Effector memory CD8-positive, alpha-beta T cell (primary cell): ENCODE measurements around the gene CLDN9.
A peak's percentile ranks its signal among the peaks of the same experiment; 100 is the strongest.

Experiments
- ATAC-seq: fragments of 150-1000 bp; cut with Tn5 transposase; replicated peaks from 2 replicates; pipeline ENCODE4 v1.10.0; 2021; ENCODE audit warnings: mild to moderate bottlenecking, moderate library complexity
- DNase-seq, 3 experiments: peaks; one replicate each; pipeline ENCODE4 v3.0.0; 2021
- H3K27ac Mint-ChIP-seq, 2 donors: one replicate each; pipeline ENCODE4 v1.8.0; 2022; ENCODE audit warnings: mild to moderate bottlenecking in 2 of 2, mixed read lengths in 2 of 2, moderate library complexity in 2 of 2
- H3K27me3 Mint-ChIP-seq, 2 donors: one replicate each; pipeline ENCODE4 v1.8.0; 2022; ENCODE audit warnings: mixed read lengths in 2 of 2
- H3K36me3 Mint-ChIP-seq: one replicate; pipeline ENCODE4 v1.8.0; 2022; ENCODE audit warnings: mild to moderate bottlenecking, moderate library complexity, mixed read lengths; ENCODE audit not compliant: insufficient read depth
- H3K4me1 Mint-ChIP-seq, 2 donors: one replicate each; pipeline ENCODE4 v1.8.0; 2022; ENCODE audit warnings: low read depth in 2 of 2, mixed read lengths in 2 of 2
- H3K4me3 Mint-ChIP-seq, 2 donors: one replicate each; pipeline ENCODE4 v1.8.0; 2022; ENCODE audit warnings: mild to moderate bottlenecking in 2 of 2, mixed read lengths in 2 of 2, moderate library complexity in 2 of 2
- H3K9me3 Mint-ChIP-seq, 2 donors: one replicate each; pipeline ENCODE4 v1.8.0; 2022; ENCODE audit warnings: mixed read lengths in 2 of 2

The CLDN9 gene

GRCh38 chr16:3020604-3021448 is 8.1 kb downstream of the CLDN9 start:
- DNase-seq (peak; percentile 39 to 60 (median 55)), ATAC-seq (peak; percentile 31)
- peak overlapping the region; percentile 85 to 93 for H3K27ac Mint-ChIP-seq
- H3K4me1 Mint-ChIP-seq: peaks cover 41 to 45% of the 10 kb centered on the region in 2 donors
- peak overlapping the region; percentile 81 to 85 for H3K4me3 Mint-ChIP-seq
- no peaks in the 10 kb centered on the region for H3K9me3 Mint-ChIP-seq
- peaks cover 23% of the 10 kb centered on the region for H3K36me3 Mint-ChIP-seq
- no peaks in the 10 kb centered on the region for H3K27me3 Mint-ChIP-seq

GRCh38 chr16:3021449-3022207 is 8.9 kb downstream of the CLDN9 start:
- Mint-ChIP-seq H3K27ac (peak overlapping the region; percentile 42 to 93), H3K36me3 (peaks cover 26% of the 10 kb centered on the region), H3K4me1 (peaks cover 41 to 45% of the 10 kb centered on the region in 2 donors), H3K9me3 (no peaks in the 10 kb centered on the region), H3K27me3 (no peaks in the 10 kb centered on the region), H3K4me3 (peak overlapping the region; percentile 81 to 85)
- ATAC-seq: peak; percentile 15
- DNase-seq: peak; percentile 56 to 60 (median 57)

- H3K4me3 Mint-ChIP-seq: peak overlapping the region; percentile 81 to 85
- peaks cover 26% of the 10 kb centered on the region for H3K36me3 Mint-ChIP-seq
- peak overlapping the region in 1 of 2 donors; percentile 93 for H3K27ac Mint-ChIP-seq
- H3K27me3 Mint-ChIP-seq: no peaks in the 10 kb centered on the region
- peak; percentile 23 for ATAC-seq
- peaks cover 41 to 45% of the 10 kb centered on the region in 2 donors for H3K4me1 Mint-ChIP-seq
- no peaks in the 10 kb centered on the region for H3K9me3 Mint-ChIP-seq
- DNase-seq: peak; percentile 62 to 66 (median 65)
Measured at GRCh38 chr16:3022208-3022683, 9.5 kb downstream of the CLDN9 start.

- peaks cover 41 to 45% of the 10 kb centered on the region in 2 donors for H3K4me1 Mint-ChIP-seq
Measured at GRCh38 chr16:3022684-3023414, 10.1 kb downstream of the CLDN9 start.

GRCh38 chr16:3023415-3023668 is 10.6 kb downstream of the CLDN9 start:
- H3K4me1 Mint-ChIP-seq: peaks cover 44 to 45% of the 10 kb centered on the region in 2 donors
- peaks cover 0 to 2% of the 10 kb centered on the region in 2 donors for H3K27me3 Mint-ChIP-seq
- H3K36me3 Mint-ChIP-seq: peaks cover 26% of the 10 kb centered on the region
- ATAC-seq (no peak), DNase-seq (peak in 1 of 3 experiments; percentile 37)
- no peaks in the 10 kb centered on the region for H3K9me3 Mint-ChIP-seq
- H3K4me3 Mint-ChIP-seq: peak overlapping the region; percentile 81 to 85
- H3K27ac Mint-ChIP-seq: peak overlapping the region in 1 of 2 donors; percentile 93

More at GRCh38 chr16:3022684-3023414, 10.1 kb downstream of the CLDN9 start:
- Mint-ChIP-seq H3K27ac (peak overlapping the region in 1 of 2 donors; percentile 93), H3K27me3 (no peaks in the 10 kb centered on the region), H3K4me3 (peak overlapping the region; percentile 81 to 85), H3K9me3 (no peaks in the 10 kb centered on the region), H3K36me3 (peaks cover 26% of the 10 kb centered on the region)
- ATAC-seq (no peak), DNase-seq (no peak)

GRCh38 chr16:3023669-3024478 is 11.2 kb downstream of the CLDN9 start, which contains the start of the genes HCFC1R1 and THOC6:
TSS of gene HCFC1R1 (minus strand) at chr16:3023942. CDS start at chr16:3023941, 1 bp downstream.
TSS of gene THOC6 (plus strand) at chr16:3024035. CDS start at chr16:3024327, 292 bp downstream.
- H3K4me1 Mint-ChIP-seq: peaks cover 48 to 49% of the 10 kb centered on the region in 2 donors
- H3K27ac Mint-ChIP-seq: peak within 1 kb of the TSS; percentile 31 to 93
- DNase-seq: peak; percentile 92 to 95 (median 94)
- H3K9me3 Mint-ChIP-seq: no peaks in the 10 kb centered on the region
- peaks cover 2 to 7% of the 10 kb centered on the region in 2 donors for H3K27me3 Mint-ChIP-seq
- ATAC-seq: peak; percentile 79
- H3K4me3 Mint-ChIP-seq: peak within 1 kb of the TSS; percentile 81 to 85
- H3K36me3 Mint-ChIP-seq: peaks cover 26% of the 10 kb centered on the region

- H3K4me1 Mint-ChIP-seq: peaks cover 52 to 54% of the 10 kb centered on the region in 2 donors
- no peak overlapping the region for H3K27ac Mint-ChIP-seq
- DNase-seq: no peak
- H3K9me3 Mint-ChIP-seq: no peaks in the 10 kb centered on the region
- ATAC-seq: no peak
- H3K27me3 Mint-ChIP-seq: peaks cover 15 to 22% of the 10 kb centered on the region in 2 donors
- no peak overlapping the region for H3K4me3 Mint-ChIP-seq
- peaks cover 26% of the 10 kb centered on the region for H3K36me3 Mint-ChIP-seq
Measured at GRCh38 chr16:3025032-3026002, 12.6 kb downstream of the CLDN9 start.

- Mint-ChIP-seq H3K27me3 (peaks cover 15 to 28% of the 10 kb centered on the region in 2 donors), H3K4me3 (no peak overlapping the region), H3K9me3 (no peaks in the 10 kb centered on the region), H3K36me3 (peaks cover 26% of the 10 kb centered on the region), H3K4me1 (peaks cover 48 to 51% of the 10 kb centered on the region in 2 donors), H3K27ac (no peak overlapping the region)
- no peak for DNase-seq
- ATAC-seq: no peak
Measured at GRCh38 chr16:3026003-3026378, 13.3 kb downstream of the CLDN9 start.

- Mint-ChIP-seq H3K27me3 (peaks cover 15 to 37% of the 10 kb centered on the region in 2 donors), H3K36me3 (peaks cover 25% of the 10 kb centered on the region), H3K4me3 (no peak overlapping the region), H3K4me1 (peaks cover 40 to 43% of the 10 kb centered on the region in 2 donors), H3K9me3 (no peaks in the 10 kb centered on the region), H3K27ac (no peak overlapping the region)
- no peak for DNase-seq
- ATAC-seq: no peak
Measured at GRCh38 chr16:3026609-3027488, 14.1 kb downstream of the CLDN9 start.

- DNase-seq (no peak), ATAC-seq (no peak)
- H3K4me3 Mint-ChIP-seq: no peak overlapping the region
- peaks cover 19 to 43% of the 10 kb centered on the region in 2 donors for H3K27me3 Mint-ChIP-seq
- H3K9me3 Mint-ChIP-seq: no peaks in the 10 kb centered on the region
- H3K27ac Mint-ChIP-seq: no peak overlapping the region
- H3K36me3 Mint-ChIP-seq: peaks cover 22% of the 10 kb centered on the region
- H3K4me1 Mint-ChIP-seq: peaks cover 34 to 39% of the 10 kb centered on the region in 2 donors
Measured at GRCh38 chr16:3027489-3027795, 14.7 kb downstream of the CLDN9 start.
